HG03196 (cell line): ENCODE data around the gene LTBP1.
"Not testable (repeated sequence)": the region's sequence is repeated elsewhere in the genome, so short reads cannot be mapped to it uniquely, and the experiment has no call there.

Source experiments
- ATAC-seq: cut with Tn5 transposase; IDR thresholded peaks from one replicate; pipeline ENCODE4 v1.9.1; 2021; ENCODE audit not compliant: unreplicated experiment

LTBP1 gene

DNA sequence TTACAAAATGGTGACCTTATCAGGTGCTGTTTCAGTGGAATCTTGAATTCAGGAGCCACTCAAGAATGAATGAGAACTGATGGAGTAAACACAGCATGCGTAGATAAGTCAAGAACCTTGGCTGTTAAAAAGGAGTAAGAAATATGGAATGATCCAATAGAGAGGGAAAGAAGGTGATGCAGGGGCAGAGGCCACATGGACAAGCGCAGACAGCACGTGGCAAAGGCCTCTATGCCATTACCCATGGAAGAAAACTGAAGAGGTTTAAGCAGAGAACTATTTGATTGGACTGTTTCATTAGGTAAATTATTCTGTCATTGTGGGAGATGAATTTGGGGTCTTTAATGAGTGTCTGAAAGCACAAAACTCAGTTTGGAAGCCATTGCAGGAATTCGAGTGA lies 387.3 kb downstream of the LTBP1 start:
- ATAC-seq = no peak

DNA sequence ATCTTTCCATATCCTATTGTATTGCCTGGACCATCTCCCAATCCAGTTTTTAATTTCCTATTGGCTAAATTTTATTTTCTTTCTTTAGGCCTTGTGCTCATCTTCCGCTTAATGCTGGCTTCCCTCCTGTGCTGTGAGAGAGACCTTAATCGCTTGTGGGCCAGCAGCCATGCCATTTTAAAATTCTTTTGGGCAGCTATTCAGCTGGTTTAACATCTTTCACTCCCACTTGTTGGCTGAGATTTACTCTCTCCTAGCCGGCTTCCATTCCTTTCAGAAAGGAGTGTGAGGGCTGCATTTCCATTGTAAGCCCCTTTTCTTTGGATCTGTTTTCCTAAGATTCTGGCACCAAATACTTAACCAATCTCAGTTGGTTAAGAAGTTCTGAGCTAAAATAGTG lies 388.8 kb downstream of the LTBP1 start:
- ATAC-seq = no peak

DNA sequence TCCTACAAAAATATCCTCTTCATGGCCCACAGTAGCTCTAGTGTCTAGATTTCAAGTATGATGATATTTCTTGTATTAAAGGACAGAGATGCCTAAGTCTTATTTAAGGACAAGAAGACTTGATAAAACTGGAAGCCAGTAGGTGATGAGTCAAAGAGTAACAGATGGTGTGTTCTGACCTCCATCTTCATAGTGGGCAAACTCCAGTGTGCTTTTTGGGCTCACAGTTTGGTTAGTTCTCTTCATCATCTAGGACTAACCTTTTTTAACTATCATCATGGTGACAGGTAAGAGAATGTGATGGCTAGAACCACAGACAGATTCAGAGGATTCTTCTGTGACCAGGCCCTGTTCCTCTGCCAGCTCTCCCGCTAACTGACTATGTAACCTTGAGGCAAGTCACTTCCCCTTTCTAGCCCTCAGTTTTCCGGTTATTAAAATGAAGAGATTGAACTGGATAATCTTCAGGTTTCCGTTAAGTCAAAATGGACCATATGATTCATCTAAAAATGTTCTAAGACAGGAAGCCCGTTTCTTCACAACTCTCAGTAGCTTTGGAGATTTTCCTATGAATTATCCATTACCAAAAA lies 389.4 kb downstream of the LTBP1 start:
- ATAC-seq = no peak

DNA sequence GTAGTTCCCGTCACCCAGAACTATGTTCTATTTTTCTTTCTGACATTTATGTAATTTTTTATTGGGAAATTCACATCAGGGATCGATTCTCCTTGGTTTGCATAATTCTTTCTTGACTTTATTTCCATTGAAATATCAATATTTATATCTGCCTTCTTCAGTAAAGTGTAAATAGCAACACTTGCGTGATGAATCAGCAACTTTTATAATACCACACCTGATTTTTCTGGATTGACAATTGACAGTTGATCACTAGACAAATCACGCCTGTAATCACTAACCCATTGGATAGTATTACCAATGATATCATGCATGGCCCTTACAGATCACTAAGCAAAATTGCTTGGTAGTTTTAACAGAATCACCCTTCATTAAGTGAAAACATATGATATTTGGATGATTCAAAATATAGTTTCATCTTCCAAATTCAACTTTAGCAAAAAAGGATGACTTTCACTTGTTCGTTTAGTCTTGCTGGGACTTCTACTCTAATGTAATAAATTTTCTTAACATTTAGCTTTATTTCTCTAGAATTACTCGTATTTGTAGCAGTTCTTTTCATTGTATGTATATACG lies 390.7 kb downstream of the LTBP1 start:
- no peak for ATAC-seq

DNA sequence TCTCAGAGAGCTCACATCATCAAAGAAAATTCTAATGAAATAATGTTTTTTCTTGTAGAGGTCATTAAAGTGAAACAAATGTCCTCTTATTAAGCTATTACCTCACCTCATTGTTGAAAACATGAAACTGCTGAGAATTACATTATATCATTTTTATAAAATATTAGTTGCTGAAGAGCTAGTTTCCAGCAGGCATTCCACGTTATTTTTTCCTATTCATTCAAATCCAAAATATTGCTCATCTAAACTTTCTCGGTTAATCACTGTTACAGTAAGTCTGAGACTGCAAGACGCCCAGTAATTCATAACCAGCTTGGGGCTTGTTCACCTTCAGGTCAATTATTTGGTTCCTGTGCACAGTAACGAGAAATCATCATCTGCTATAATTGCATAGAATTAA lies 391.2 kb downstream of the LTBP1 start:
- no peak for ATAC-seq

DNA sequence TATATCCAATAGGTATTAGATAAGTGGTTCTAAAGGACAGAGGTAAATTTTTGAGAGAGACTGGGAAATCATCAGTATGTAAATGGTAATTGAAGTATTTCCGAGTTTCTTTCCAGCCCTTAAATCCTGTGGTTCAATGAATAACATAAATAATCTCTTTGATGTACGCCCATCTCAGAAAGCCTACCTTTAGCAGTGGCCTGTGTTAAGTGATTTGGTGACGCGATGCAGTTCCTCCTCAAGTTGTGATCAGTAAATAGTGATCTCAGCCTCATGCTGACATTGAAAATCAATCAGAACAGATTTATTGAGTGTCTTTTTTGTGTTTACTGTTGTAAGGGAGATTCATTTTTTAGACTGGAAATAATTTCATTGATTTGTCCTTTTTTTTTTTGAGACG lies 392.5 kb downstream of the LTBP1 start:
- ATAC-seq = no peak

DNA sequence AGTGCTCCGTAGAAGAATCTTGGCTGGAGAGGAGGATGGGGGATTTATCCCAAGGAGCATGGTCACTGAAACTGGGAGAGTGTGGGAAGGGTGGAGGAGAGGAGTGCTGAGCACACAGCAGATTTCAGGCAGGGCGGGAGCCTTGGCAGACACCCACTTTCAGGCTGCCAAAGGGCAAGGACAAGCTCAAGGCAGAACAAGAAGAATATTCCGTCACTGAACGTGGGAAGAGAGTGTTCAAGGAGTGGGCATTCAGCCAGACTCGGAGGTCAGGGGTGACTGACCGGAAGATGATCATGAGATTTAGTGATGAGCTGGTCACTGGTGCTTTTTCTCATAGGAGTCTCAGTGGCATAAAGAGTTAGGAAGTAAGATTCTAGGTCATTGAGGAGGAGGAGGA lies 393.5 kb downstream of the LTBP1 start:
- ATAC-seq = no peak

DNA sequence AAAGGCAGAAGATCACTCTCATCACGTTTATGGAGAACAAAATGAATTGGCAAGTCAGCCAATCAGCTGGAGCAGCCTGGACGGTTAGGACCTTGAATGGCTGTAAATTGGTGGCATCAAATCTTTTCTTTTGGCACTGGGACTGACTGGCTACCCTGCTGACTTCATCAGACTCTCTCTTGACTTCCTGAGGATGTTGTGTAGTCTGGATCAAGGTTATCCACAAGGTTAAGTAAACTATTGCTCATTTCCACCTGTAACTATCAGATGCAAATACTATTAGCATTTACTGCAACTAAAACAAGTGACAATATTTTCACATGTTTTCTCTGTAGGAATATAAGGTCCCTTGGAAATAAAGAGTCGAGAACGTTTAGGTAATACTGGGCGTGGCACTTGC lies 395.4 kb downstream of the LTBP1 start:
- ATAC-seq = no peak

DNA sequence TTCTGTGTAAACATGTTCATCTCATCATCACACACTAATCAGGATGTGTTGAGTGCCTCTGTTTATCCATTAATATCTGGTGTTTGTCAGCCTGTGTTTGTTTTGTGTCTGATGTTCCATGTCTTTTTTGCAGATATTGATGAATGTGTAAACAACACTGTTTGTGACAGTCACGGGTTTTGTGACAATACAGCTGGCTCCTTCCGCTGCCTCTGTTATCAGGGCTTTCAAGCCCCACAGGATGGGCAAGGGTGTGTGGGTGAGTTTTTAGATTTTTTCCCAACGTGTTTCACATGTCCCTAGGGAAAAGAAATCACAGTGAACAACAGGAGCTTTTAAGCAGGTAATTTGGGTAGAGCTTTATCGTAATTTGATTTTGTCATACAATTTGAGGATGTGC lies 396.0 kb downstream of the LTBP1 start:
- no peak for ATAC-seq

DNA sequence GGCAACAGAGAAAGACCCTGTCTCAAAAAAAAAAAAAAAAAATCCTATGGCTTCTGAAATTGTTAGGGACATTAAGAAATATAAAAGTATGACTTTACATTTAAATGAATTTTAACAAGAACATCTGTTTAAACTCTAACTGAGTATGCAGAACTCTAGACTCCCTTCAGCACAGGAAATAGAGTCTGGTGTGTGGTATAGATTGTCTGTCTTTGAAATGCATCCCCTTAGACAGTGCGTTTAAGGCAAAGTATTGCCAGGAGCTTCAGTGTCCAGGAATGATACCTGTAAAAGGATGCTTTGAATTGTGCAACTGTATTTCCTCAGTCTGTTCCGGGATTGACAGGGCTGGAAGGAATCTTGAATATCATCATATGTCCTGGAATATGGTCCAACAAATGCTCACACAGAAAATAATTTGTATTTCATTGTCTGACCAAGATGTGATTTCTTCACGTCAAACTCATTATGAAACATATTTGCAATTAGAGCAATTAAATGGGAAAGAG lies 396.7 kb downstream of the LTBP1 start:
- no peak for ATAC-seq

DNA sequence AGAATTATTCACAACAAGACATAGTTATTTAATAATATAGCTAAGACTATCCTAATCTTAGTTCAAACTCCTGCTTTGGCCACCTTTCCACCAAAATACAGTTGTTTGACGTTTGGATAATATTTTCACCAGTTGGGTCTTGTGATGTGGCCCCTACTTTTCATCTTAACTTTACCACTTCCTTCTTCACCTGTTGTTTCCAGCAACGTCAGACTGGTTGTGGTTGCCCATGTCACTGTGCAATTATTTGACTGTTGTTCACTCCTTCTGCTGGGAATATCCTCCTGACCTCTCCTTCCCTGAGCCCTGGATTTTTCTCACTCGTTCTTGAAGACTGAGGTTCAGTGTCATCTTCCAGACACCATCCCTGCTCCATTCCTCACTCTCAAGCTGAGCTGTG lies 397.5 kb downstream of the LTBP1 start:
- no peak for ATAC-seq

DNA sequence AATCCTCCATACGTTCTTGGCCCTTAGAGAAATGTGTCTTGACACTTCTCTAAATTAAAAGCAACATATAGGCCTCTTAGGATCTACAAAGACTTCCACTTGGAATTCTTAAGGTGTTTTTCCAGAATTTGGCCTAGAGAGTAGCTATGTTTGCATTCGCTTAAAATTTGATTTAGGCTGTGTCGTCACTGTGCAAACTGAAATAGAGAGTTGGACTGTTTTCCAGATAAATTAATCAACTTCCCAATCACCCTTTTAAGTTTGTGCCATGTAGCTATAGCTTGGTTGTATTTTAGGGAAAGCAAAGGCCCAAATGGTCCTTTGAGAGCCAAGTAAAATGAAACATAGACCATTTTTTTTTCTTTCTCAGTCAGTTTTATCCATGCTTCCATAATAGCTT lies 401.1 kb downstream of the LTBP1 start:
- ATAC-seq = no peak

DNA sequence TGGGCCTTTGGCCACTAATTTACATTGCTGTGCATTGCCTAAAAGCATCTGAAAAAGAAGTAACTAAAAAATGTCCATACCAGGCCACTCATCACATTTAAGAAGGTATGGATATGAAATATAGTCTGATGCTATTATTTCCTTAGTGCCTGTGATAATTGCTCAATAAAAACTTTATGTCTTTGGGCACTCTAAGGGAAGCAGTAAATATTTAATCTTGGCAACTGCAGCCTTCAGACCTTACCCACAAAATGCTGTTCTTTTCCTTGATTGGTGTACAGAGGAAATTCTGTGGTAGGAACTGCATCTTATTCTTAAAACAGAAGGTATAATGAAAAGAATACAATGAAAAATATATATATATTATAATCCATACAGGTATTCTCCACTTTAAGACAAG lies 403.9 kb downstream of the LTBP1 start:
- ATAC-seq = no peak

DNA sequence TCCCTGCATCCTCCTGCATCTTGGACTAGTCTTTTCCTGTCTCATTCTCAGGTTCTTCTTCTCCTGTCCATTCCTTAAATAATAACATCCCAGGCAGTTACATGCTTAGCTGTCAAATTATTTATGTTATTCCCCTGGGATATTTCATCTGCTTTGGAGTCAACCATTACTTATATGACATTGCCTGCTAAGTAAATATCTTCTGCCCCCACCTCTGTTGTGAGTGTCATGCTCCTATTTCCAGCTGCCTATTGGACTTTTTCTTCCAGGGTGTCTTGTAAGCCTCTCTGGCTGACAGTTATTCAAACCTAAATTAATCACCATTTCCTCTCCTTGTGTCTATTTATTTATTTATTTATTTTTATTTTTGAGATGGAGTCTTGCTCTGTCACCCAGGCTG lies 405.0 kb downstream of the LTBP1 start:
- ATAC-seq = no peak

DNA sequence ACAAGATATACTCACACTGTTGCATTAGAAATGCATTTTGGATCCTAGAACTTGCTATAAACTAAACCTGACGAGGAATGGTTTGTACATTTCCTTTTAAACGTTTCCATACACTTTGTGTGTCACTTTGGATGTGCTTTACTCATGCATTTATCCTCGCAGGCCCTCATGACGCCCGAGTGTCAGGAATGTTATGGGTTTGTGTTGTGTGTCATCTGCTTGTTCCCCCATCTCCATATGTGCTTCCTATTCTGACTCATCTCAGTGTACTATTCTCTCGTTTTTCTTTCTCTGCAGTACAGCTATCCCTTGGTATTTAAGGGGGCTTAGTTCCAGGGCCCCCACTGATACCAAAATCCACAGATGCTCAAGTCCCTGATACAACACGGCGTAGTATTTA lies 408.2 kb downstream of the LTBP1 start:
- ATAC-seq = no peak

DNA sequence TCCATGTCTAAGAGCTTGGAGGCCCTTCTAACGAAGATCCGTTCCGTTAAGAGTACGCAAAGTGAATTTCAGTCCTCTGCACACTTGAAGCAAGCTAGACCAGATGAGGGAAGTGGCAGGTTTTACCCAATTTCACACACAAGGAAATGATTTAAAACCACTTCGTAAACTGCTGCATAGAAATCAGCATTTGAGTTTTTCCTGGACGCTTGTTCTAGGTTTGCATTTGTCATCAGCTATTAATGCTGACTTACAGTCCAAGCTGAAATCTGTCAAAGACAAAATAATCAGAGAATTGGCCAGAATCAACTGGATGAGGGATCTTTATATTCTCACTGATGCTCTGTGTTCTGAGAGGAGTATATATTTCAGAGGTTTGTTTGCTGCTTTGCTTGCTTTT lies 412.1 kb downstream of the LTBP1 start:
- no peak for ATAC-seq

DNA sequence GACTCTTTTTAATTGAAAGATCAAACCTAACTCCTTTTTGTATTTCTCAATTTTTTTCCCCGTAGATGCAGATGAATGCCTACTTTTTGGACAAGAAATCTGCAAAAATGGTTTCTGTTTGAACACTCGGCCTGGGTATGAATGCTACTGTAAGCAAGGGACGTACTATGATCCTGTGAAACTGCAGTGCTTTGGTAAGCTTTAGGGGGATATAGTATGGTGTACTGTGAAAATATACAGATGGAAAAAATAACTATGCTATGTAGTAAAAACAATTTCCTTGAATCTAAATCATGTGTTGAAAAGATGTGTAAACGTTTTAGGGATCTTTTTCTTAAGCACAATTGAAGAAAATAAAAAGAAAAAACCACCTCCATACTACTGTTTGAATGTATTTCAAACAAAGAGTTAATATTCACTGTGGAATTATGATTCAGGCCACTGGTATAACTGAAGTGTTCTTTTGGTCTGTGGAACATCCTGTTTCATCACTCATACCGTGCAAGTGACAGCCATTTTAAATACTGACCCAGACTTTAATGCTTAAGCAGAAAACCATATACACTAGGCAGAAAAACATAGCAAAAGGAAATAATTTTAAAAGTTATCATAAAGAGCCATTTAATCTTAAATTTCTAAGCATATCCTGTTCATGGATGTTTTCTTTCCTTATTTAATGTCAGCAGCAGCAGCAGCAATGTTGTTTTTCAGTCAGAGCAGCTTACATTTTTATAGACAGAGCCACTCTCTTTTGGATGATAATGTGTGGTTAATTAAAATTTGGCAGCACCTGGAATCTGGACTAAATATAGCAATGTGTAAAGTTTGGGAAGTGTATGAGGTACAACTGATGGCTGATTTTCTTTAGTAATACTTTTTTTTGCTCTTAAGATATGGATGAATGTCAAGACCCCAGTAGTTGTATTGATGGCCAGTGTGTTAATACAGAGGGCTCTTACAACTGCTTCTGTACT lies 416.9 kb downstream of the LTBP1 start:
- ATAC-seq = no peak

DNA sequence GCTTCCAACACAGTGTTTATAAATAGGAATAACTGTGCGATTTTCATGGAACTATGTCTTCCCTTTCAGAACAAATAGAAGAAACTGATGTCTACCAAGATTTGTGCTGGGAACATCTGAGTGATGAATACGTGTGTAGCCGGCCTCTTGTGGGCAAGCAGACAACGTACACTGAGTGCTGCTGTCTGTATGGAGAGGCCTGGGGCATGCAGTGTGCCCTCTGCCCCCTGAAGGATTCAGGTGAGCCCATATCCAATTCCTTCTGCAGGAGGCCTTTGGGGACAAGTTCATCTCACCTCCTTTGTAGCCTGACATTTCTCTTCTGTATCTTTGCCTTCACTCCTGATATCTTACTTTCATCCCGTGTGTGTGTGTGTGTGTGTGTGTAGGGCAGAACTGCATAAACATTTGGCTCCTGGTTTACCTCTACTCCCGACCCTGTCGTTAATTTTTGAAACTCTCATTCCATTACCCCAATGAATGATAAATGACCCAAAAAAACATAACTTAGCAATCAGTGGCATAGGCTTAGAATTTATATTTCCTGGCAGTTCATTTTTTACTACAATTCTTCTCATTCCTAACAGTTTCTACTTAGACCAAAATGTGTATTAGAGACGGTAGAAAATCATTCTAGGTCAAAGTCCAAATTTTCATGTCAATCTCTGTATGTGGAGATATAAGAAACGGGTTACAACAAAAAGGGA lies 418.7 kb downstream of the LTBP1 start:
- ATAC-seq = no peak

DNA sequence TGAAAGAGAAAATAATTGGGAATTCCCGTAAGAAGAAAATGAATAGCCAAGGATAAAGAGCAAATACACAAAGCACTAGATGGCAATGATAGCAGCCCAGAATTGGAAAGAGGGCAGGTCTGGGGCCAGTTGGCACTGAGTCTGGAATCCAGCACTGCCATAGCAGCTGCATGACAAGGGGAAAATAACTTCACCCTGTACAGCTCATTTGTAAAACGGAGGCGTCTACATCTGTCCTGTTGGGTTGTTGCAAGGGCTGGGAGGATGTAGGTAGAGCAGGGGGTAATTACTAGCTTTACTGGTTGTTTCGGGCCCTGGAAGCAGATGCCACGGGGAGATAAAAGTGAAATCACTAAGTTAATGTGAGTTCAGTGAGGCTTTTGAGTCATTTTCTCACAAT lies 419.7 kb downstream of the LTBP1 start:
- no peak for ATAC-seq

DNA sequence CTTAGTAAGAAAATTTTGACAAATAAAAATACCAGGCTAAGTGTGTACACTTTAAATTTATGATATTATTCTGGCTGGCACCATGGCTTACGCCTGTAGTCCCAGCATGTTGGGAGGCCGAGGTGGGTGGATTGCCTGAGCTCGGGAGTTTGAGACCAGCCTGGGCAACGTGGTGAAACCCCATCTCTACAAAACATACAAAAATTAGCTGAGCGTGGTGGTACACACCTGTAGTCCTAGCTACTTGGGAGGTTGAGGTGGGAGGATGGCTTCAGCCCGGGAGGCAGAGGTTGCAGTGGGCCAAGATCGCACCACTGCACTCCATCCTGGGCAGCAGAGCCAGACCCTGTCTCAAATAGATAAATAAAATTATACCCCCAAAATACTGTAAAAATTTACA lies 421.8 kb downstream of the LTBP1 start:
- not testable (repeated sequence) for ATAC-seq

DNA sequence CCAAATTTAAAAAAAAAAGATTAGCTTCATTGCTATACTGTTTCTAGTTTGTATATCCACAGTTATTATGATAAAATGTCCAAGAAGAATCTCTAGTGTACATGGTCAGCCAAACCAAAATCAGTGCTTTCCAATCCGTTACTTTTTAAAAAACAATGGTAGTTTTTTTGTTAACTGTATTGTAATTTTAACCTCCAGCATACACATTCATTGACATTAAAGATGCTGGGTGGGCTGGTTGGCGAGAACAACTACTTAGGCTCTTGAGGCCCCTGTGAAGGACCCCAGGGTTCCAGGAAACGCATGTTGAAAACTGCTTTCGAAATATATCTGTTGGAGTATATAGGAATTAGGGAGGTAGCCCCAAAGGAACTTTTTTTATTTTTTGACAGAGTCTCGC lies 422.4 kb downstream of the LTBP1 start:
- no peak for ATAC-seq
